ENCODE data around the gene GRIA3.

Gene GRIA3

GRCh38 chrX:123189338-123189737 is 5.3 kb downstream of the GRIA3 start:
- no peak overlapping the region for H3K4me3 ChIP-seq (ENCODE audit: low read depth, low read length)
- DNase-seq (ENCODE audit: low read depth): no peak
- TF ChIP-seq CTCF (IDR thresholded peaks at IDR 0.05; ENCODE audit: low read depth, low read length, missing control alignments): no peak

- no peak overlapping the region for H3K4me3 ChIP-seq (ENCODE audit: low read depth, low read length)
These were observed 6.0 kb downstream of the GRIA3 start for GRCh38 chrX:123190096-123190495.

GRCh38 chrX:123193101-123193500 is 9.0 kb downstream of the GRIA3 start:
- TF ChIP-seq CTCF (IDR thresholded peaks at IDR 0.05; ENCODE audit: low read depth, low read length, missing control alignments): no peak
- no peak for DNase-seq (ENCODE audit: low read depth)
- no peak overlapping the region for H3K4me3 ChIP-seq (ENCODE audit: low read depth, low read length)

More at GRCh38 chrX:123190096-123190495, 6.0 kb downstream of the GRIA3 start:
- no peak for DNase-seq (ENCODE audit: low read depth)
- TF ChIP-seq CTCF (IDR thresholded peaks at IDR 0.05; ENCODE audit: low read depth, low read length, missing control alignments): no peak

GRCh38 chrX:123199338-123199737 is 15.3 kb downstream of the GRIA3 start:
- no peak for TF ChIP-seq CTCF (IDR thresholded peaks at IDR 0.05; ENCODE audit: low read depth, low read length, missing control alignments)
- no peak for DNase-seq (ENCODE audit: low read depth)
- no peak overlapping the region for H3K4me3 ChIP-seq (ENCODE audit: low read depth, low read length)

- DNase-seq (ENCODE audit: low read depth): no peak
- no peak for TF ChIP-seq CTCF (IDR thresholded peaks at IDR 0.05; ENCODE audit: low read depth, low read length, missing control alignments)
These were observed 17.6 kb downstream of the GRIA3 start for GRCh38 chrX:123201720-123202119.

GRCh38 chrX:123202523-123202922 is 18.4 kb downstream of the GRIA3 start:
- H3K4me3 ChIP-seq (ENCODE audit: low read depth, low read length): no peak overlapping the region
- DNase-seq (ENCODE audit: low read depth): no peak
- TF ChIP-seq CTCF (IDR thresholded peaks at IDR 0.05; ENCODE audit: low read depth, low read length, missing control alignments): no peak

More at GRCh38 chrX:123201720-123202119, 17.6 kb downstream of the GRIA3 start:
- no peak overlapping the region for H3K4me3 ChIP-seq (ENCODE audit: low read depth, low read length)

- DNase-seq (ENCODE audit: low read depth): no peak
- TF ChIP-seq CTCF (IDR thresholded peaks at IDR 0.05; ENCODE audit: low read depth, low read length, missing control alignments): no peak
- H3K4me3 ChIP-seq (ENCODE audit: low read depth, low read length): no peak overlapping the region
These were observed 19.7 kb downstream of the GRIA3 start for GRCh38 chrX:123203772-123204171.

Measured in GM12864 (cell line).